Measurements from ENCODE around the gene CYP17A1.

Gene CYP17A1

GRCh38 chr10:102804382-102805055 lies 32.7 kb downstream of the CYP17A1 start:
- DNase-seq (ENCODE audit: low spot score) = no peak

GRCh38 chr10:102802920-102803534 lies 34.2 kb downstream of the CYP17A1 start:
- DNase-seq (ENCODE audit: low spot score) = peak; percentile 85

GRCh38 chr10:102801978-102802377 lies 35.2 kb downstream of the CYP17A1 start:
- DNase-seq (ENCODE audit: low spot score) = no peak

- DNase-seq (ENCODE audit: low spot score) = peak; percentile 16
Observed at GRCh38 chr10:102801496-102801895, 35.7 kb downstream of the CYP17A1 start.

GRCh38 chr10:102800611-102801335 lies 36.4 kb downstream of the CYP17A1 start:
- no peak for DNase-seq (ENCODE audit: low spot score)

GRCh38 chr10:102799691-102800471 lies 37.3 kb downstream of the CYP17A1 start:
- no peak for DNase-seq (ENCODE audit: low spot score)

GRCh38 chr10:102796407-102797176 lies 40.6 kb downstream of the CYP17A1 start:
- peak; percentile 77 for DNase-seq (ENCODE audit: low spot score)

- DNase-seq (ENCODE audit: low spot score) = no peak
Observed at GRCh38 chr10:102795453-102796406, 41.5 kb downstream of the CYP17A1 start.

GRCh38 chr10:102791754-102792395 lies 45.3 kb downstream of the CYP17A1 start:
- peak; percentile 34 for DNase-seq (ENCODE audit: low spot score)

- no peak for DNase-seq (ENCODE audit: low spot score)
Observed at GRCh38 chr10:102785818-102786217, 51.4 kb downstream of the CYP17A1 start.

- no peak for DNase-seq (ENCODE audit: low spot score)
Observed at GRCh38 chr10:102783568-102783967, 53.6 kb downstream of the CYP17A1 start.

- DNase-seq (ENCODE audit: low spot score) = peak; percentile 73
Observed at GRCh38 chr10:102782673-102783551, 54.3 kb downstream of the CYP17A1 start.

GRCh38 chr10:102781921-102782557 lies 55.2 kb downstream of the CYP17A1 start:
- no peak for DNase-seq (ENCODE audit: low spot score)

- no peak for DNase-seq (ENCODE audit: low spot score)
Observed at GRCh38 chr10:102781090-102781920, 55.9 kb downstream of the CYP17A1 start.

Measured in AG08395 (cell line).